GM23338 (cell line): ENCODE measurements around the gene BCAP31.

ENCODE experiments used
- CTCF ChIP-seq, 2 experiments: fragments of 200-600 bp in 1 of 2; sonication (generic) in 1 of 2; conservative IDR thresholded peaks; 2 replicates each; pipeline versions ENCODE4 v1.5.1 to v1.6.1; 2016 to 2017; ENCODE audit warnings: antibody characterized with exemption in 2 of 2, low read depth in 2 of 2, mild to moderate bottlenecking in 2 of 2, moderate library complexity in 1 of 2
- EZH2 ChIP-seq: fragments of 200-600 bp; sonication (generic); IDR thresholded peaks from one replicate; pipeline ENCODE4 v1.8.0; 2017; ENCODE audit warnings: antibody characterized with exemption, mild to moderate bottlenecking, low read depth; ENCODE audit not compliant: unreplicated experiment
- EZH2phosphoT487 ChIP-seq: fragments of 200-600 bp; sonication (generic); IDR thresholded peaks from one replicate; pipeline ENCODE4 v1.8.1; 2018; ENCODE audit warnings: antibody characterized with exemption; ENCODE audit not compliant: unreplicated experiment
- POLR2AphosphoS5 ChIP-seq: IDR thresholded peaks from 2 replicates; pipeline ENCODE4 v1.6.1; 2016; ENCODE audit warnings: antibody characterized with exemption, low read depth

DNA sequence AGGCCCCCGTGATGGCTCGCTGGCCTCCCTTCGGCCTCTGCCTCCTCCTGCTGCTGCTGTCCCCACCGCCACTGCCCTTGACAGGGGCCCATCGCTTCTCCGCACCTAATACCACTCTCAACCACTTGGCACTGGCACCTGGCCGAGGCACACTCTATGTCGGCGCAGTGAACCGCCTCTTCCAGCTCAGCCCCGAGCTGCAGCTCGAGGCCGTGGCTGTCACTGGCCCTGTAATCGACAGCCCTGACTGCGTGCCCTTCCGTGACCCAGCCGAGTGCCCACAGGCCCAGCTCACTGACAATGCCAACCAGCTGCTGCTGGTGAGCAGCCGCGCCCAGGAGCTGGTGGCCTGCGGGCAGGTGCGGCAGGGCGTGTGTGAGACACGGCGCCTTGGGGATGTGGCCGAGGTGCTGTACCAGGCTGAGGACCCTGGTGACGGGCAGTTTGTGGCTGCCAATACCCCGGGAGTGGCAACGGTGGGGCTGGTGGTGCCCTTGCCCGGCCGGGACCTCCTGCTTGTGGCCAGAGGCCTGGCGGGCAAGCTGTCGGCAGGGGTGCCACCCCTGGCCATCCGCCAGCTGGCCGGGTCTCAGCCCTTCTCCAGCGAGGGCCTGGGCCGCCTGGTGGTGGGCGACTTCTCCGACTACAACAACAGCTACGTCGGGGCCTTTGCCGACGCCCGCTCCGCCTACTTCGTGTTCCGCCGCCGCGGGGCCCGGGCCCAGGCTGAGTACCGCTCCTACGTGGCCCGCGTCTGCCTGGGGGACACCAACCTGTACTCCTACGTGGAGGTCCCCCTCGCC is 42.9 kb upstream of the BCAP31 start:
- no peak for TF ChIP-seq CTCF (conservative IDR thresholded peaks at IDR 0.05; ENCODE audit: low read depth in 2 of 2)
- TF ChIP-seq POLR2AphosphoS5, result no peak
- TF ChIP-seq EZH2, result no peak
- no peak for TF ChIP-seq EZH2phosphoT487
